HG03469 (cell line): Measurements from ENCODE around the gene ADH1A.
"Not testable (repeated sequence)": the region's sequence is repeated elsewhere in the genome, so short reads cannot be mapped to it uniquely, and the experiment has no call there.

Experiments used
- ATAC-seq: cut with Tn5 transposase; IDR thresholded peaks from one replicate; pipeline ENCODE4 v1.9.1; 2021; ENCODE audit warnings: mild to moderate bottlenecking, moderate library complexity, moderate number of reproducible peaks; ENCODE audit not compliant: unreplicated experiment

The ADH1A gene

GRCh38 chr4:99282731-99283130, 8.1 kb downstream of the ADH1A start:
- no peak for ATAC-seq

- no peak for ATAC-seq
Measured at GRCh38 chr4:99281261-99281660, 9.5 kb downstream of the ADH1A start.

- no peak for ATAC-seq
Measured at GRCh38 chr4:99276417-99276816, 14.4 kb downstream of the ADH1A start.

GRCh38 chr4:99275885-99276284, 14.9 kb downstream of the ADH1A start:
- ATAC-seq = no peak

- no peak for ATAC-seq
Measured at GRCh38 chr4:99275050-99275449, 15.7 kb downstream of the ADH1A start.

GRCh38 chr4:99273704-99274103, 17.1 kb downstream of the ADH1A start:
- ATAC-seq = no peak

GRCh38 chr4:99264927-99265326, 25.9 kb downstream of the ADH1A start:
- no peak for ATAC-seq

- no peak for ATAC-seq
Measured at GRCh38 chr4:99252746-99253145, 38.0 kb downstream of the ADH1A start.

- no peak for ATAC-seq
Measured at GRCh38 chr4:99248714-99249113, 42.1 kb downstream of the ADH1A start.

GRCh38 chr4:99235955-99236354, 54.8 kb downstream of the ADH1A start:
- ATAC-seq = no peak

GRCh38 chr4:99234331-99235010, 56.3 kb downstream of the ADH1A start:
- ATAC-seq = no peak

GRCh38 chr4:99233397-99233796, 57.4 kb downstream of the ADH1A start:
- ATAC-seq = not testable (repeated sequence)

GRCh38 chr4:99228706-99229105, 62.1 kb downstream of the ADH1A start:
- ATAC-seq = not testable (repeated sequence)

GRCh38 chr4:99227646-99228045, 63.1 kb downstream of the ADH1A start:
- ATAC-seq = not testable (repeated sequence)
